HFF-Myc (cell line): ENCODE results near the gene ITSN1.
"Not testable (repeated sequence)": the region's sequence is repeated elsewhere in the genome, so short reads cannot be mapped to it uniquely, and the experiment has no call there.

Experiments used
- DNase-seq: peaks from one replicate; pipeline ENCODE4 v3.0.0-alpha.2; 2011; ENCODE audit warnings: low read depth; ENCODE audit errors: extremely low read depth
- H3K4me3 ChIP-seq: replicated peaks from 2 replicates; pipeline ENCODE4 v1.5.1; 2011; ENCODE audit warnings: low read depth, mild to moderate bottlenecking, control low read depth, low read length
- CTCF ChIP-seq: IDR thresholded peaks from 2 replicates; pipeline ENCODE4 v1.5.1; 2012; ENCODE audit warnings: mild to moderate bottlenecking, low read depth, low read length, control low read depth; ENCODE audit errors: missing control alignments

Gene ITSN1

GRCh38 chr21:33667636-33668035, 25.3 kb downstream of the ITSN1 start:
- no peak for DNase-seq
- no peak for TF ChIP-seq CTCF
- H3K4me3 ChIP-seq, result no peak overlapping the region

GRCh38 chr21:33668180-33668579, 25.9 kb downstream of the ITSN1 start:
- DNase-seq, result no peak
- H3K4me3 ChIP-seq, result no peak overlapping the region
- no peak for TF ChIP-seq CTCF

- no peak for TF ChIP-seq CTCF
- DNase-seq, result no peak
- H3K4me3 ChIP-seq, result no peak overlapping the region
Observed at GRCh38 chr21:33668620-33669019, 26.3 kb downstream of the ITSN1 start.

- DNase-seq, result no peak
- no peak for TF ChIP-seq CTCF
- H3K4me3 ChIP-seq, result no peak overlapping the region
Observed at GRCh38 chr21:33670076-33670978, 28.0 kb downstream of the ITSN1 start.

- H3K4me3 ChIP-seq, result no peak overlapping the region
- no peak for DNase-seq
- TF ChIP-seq CTCF, result no peak
Observed at GRCh38 chr21:33673473-33673872, 31.2 kb downstream of the ITSN1 start.

- no peak for DNase-seq
- TF ChIP-seq CTCF, result no peak
- H3K4me3 ChIP-seq, result no peak overlapping the region
Observed at GRCh38 chr21:33674226-33674625, 31.9 kb downstream of the ITSN1 start.

- not testable (repeated sequence) for DNase-seq, H3K4me3 ChIP-seq
Observed at GRCh38 chr21:33676666-33677065, 34.4 kb downstream of the ITSN1 start.
